IMR-90 (cell line): ENCODE results near the gene PRKCB. TPM values are rescaled to one million over a fixed set of nuclear protein-coding genes. Genes with fewer than 3 reads are reported as not detected.

Experiments used
- ATAC-seq: fragments of 200-7000 bp; cut with Tn5 transposase; 2 replicates; pipeline ENCODE4 v1.9.1; 2020; ENCODE audit warnings: low read depth, mild to moderate bottlenecking, moderate library complexity
- BruUV-seq: library from RNA; stranded (reverse); fragments of 400-500 nt; replicated peaks from 2 replicates; lab custom pipeline; 2021; lab: Mats Ljungman, UMichigan
- CTCF ChIA-PET: fragments of 300-600 bp; formaldehyde crosslinking; extraction: SDS; loops from one replicate; lab custom pipeline; 2021; ENCODE audit warnings: antibody characterized with exemption; lab: Yijun Ruan, JAX
- POLR2A ChIA-PET: fragments of 300-600 bp; sonication (Branson Sonifier 250); formaldehyde crosslinking; loops from one replicate; lab custom pipeline; 2022; ENCODE audit warnings: antibody characterized with exemption; ENCODE audit not compliant: unreplicated experiment; lab: Charles Lee
- DNase-seq: peaks from one replicate; pipeline ENCODE4 v3.0.0; 2013
- H2AFZ ChIP-seq: replicated peaks from 2 replicates; pipeline ENCODE3; 2013; ENCODE audit warnings: low read length, mild to moderate bottlenecking; ENCODE audit not compliant: poor library complexity
- H2AK5ac ChIP-seq: 2 replicates; pipeline ENCODE4 v1.6.1; 2013; ENCODE audit warnings: low read depth, low read length, inconsistent platforms
- H2AK9ac ChIP-seq: replicated peaks from 2 replicates; pipeline ENCODE3; 2013; ENCODE audit warnings: mild to moderate bottlenecking, low read depth, low read length, moderate library complexity; ENCODE audit not compliant: poor library complexity
- H2BK120ac ChIP-seq: 2 replicates; pipeline ENCODE4 v1.6.1; 2013; ENCODE audit warnings: low read depth, low read length, inconsistent platforms
- H2BK15ac ChIP-seq: 3 replicates; pipeline ENCODE4 v1.6.1; 2013; ENCODE audit warnings: low read depth, low read length, inconsistent platforms
- H2BK20ac ChIP-seq: 2 replicates; pipeline ENCODE4 v1.6.1; 2013; ENCODE audit warnings: low read depth, mild to moderate bottlenecking, inconsistent platforms, low read length, moderate library complexity
- H2BK5ac ChIP-seq: 2 replicates; pipeline ENCODE4 v1.6.1; 2013; ENCODE audit warnings: mild to moderate bottlenecking, low read depth, low read length, inconsistent platforms; ENCODE audit not compliant: poor library complexity, severe bottlenecking
- H3K14ac ChIP-seq: replicated peaks from 2 replicates; pipeline ENCODE4 v1.6.1; 2013; ENCODE audit warnings: low read depth, low read length, inconsistent platforms
- H3K18ac ChIP-seq: 2 replicates; pipeline ENCODE4 v1.6.1; 2013; ENCODE audit warnings: low read depth, low read length, control low read depth
- H3K23ac ChIP-seq: 2 replicates; pipeline ENCODE4 v1.6.1; 2013; ENCODE audit warnings: low read depth, low read length, inconsistent platforms
- H3K27ac ChIP-seq: 2 replicates; pipeline ENCODE4 v1.5.1; 2013; ENCODE audit warnings: mild to moderate bottlenecking, control low read depth, low read length; ENCODE audit not compliant: insufficient read depth
- H3K27me3 ChIP-seq: 2 replicates; pipeline ENCODE4 v1.6.1; 2013; ENCODE audit warnings: low read length; ENCODE audit not compliant: control insufficient read depth, insufficient read depth
- H3K36me3 ChIP-seq: 2 replicates; pipeline ENCODE4 v1.6.1; 2013; ENCODE audit warnings: low read length, mixed read lengths; ENCODE audit not compliant: control insufficient read depth, insufficient read depth
- H3K4ac ChIP-seq: 2 replicates; pipeline ENCODE4 v1.6.1; 2013; ENCODE audit warnings: low read depth, low read length, inconsistent platforms
- H3K4me1 ChIP-seq: 2 replicates; pipeline ENCODE4 v1.6.1; 2013; ENCODE audit warnings: low read length, mixed read lengths; ENCODE audit not compliant: control insufficient read depth, insufficient read depth
- H3K4me2 ChIP-seq: 2 replicates; pipeline ENCODE4 v1.6.1; 2013; ENCODE audit warnings: low read depth, mild to moderate bottlenecking, control low read depth, low read length, moderate library complexity
- H3K4me3 ChIP-seq: 2 replicates; pipeline ENCODE4 v1.5.1; 2013; ENCODE audit warnings: low read depth, mild to moderate bottlenecking, control low read depth, low read length, moderate library complexity; ENCODE audit not compliant: insufficient read depth
- H3K56ac ChIP-seq: 2 replicates; pipeline ENCODE4 v1.6.1; 2013; ENCODE audit warnings: low read length, inconsistent platforms; ENCODE audit not compliant: insufficient read depth; ENCODE audit errors: extremely low read depth
- H3K79me1 ChIP-seq, 2 experiments: 2 replicates each; pipeline ENCODE4 v1.6.1; 2013; ENCODE audit warnings: low read length in 2 of 2, inconsistent platforms in 1 of 2, low read depth in 1 of 2
- H3K9ac ChIP-seq: 2 replicates; pipeline ENCODE4 v1.6.1; 2013; ENCODE audit warnings: low read depth, low read length, control low read depth
- H3K9me1 ChIP-seq: 2 replicates; pipeline ENCODE4 v1.6.1; 2013; ENCODE audit warnings: low read length, inconsistent platforms; ENCODE audit not compliant: insufficient read depth
- H3K9me3 ChIP-seq: 2 replicates; pipeline ENCODE4 v1.6.1; 2013; ENCODE audit warnings: low read length; ENCODE audit not compliant: control insufficient read depth, insufficient read depth
- H4K20me1 ChIP-seq: 2 replicates; pipeline ENCODE4 v1.6.1; 2013; ENCODE audit warnings: low read length, inconsistent platforms; ENCODE audit not compliant: insufficient read depth
- H4K5ac ChIP-seq: 2 replicates; pipeline ENCODE4 v1.6.1; 2013; ENCODE audit warnings: mild to moderate bottlenecking, low read depth, low read length, control low read depth
- H4K8ac ChIP-seq, 2 experiments: 2 replicates each; pipeline ENCODE4 v1.6.1; 2013; ENCODE audit warnings: low read depth in 2 of 2, low read length in 2 of 2, control low read depth in 1 of 2, inconsistent platforms in 1 of 2
- H4K91ac ChIP-seq: 2 replicates; pipeline ENCODE4 v1.6.1; 2013; ENCODE audit warnings: low read depth, low read length, inconsistent platforms; ENCODE audit not compliant: insufficient read depth
- CEBPB ChIP-seq: IDR thresholded peaks from 2 replicates; pipeline ENCODE4 v1.6.1; 2012; ENCODE audit warnings: low read depth, low read length, improper control_type of control experiment
- CHD1 ChIP-seq: IDR thresholded peaks from 2 replicates; pipeline ENCODE4 v1.6.1; 2012; ENCODE audit warnings: low read depth, low read length, improper control_type of control experiment
- ELK1 ChIP-seq: fragments of 150-350 bp; IDR thresholded peaks from 2 replicates; pipeline ENCODE4 v1.6.1; 2016; ENCODE audit warnings: low read depth, mild to moderate bottlenecking, low read length, moderate library complexity, borderline replicate concordance
- FOS ChIP-seq: fragments of 150-350 bp; IDR thresholded peaks from 2 replicates; pipeline ENCODE4 v1.6.1; 2016; ENCODE audit warnings: low read depth, low read length
- MAFK ChIP-seq: IDR thresholded peaks from 2 replicates; pipeline ENCODE4 v1.6.1; 2012; ENCODE audit warnings: low read depth, low read length, improper control_type of control experiment
- MAZ ChIP-seq: IDR thresholded peaks from 2 replicates; pipeline ENCODE4 v1.6.1; 2012; ENCODE audit warnings: low read depth, mild to moderate bottlenecking, low read length, improper control_type of control experiment, moderate library complexity, borderline replicate concordance
- NFE2L2 ChIP-seq: fragments of 150-350 bp; IDR thresholded peaks from 2 replicates; pipeline ENCODE4 v1.6.1; 2016; ENCODE audit warnings: low read depth, mild to moderate bottlenecking, low read length
- POLR2A ChIP-seq: IDR thresholded peaks from 2 replicates; pipeline ENCODE4 v1.6.1; 2012; ENCODE audit warnings: mild to moderate bottlenecking, low read depth, low read length
- RAD21 ChIP-seq: IDR thresholded peaks from 2 replicates; pipeline ENCODE4 v1.6.1; 2012; ENCODE audit warnings: low read length, improper control_type of control experiment
- RCOR1 ChIP-seq: IDR thresholded peaks from 2 replicates; pipeline ENCODE4 v1.6.1; 2012; ENCODE audit warnings: mild to moderate bottlenecking, low read length, improper control_type of control experiment; ENCODE audit not compliant: insufficient replicate concordance
- RFX5 ChIP-seq: IDR thresholded peaks from 2 replicates; pipeline ENCODE4 v1.8.0; 2012; ENCODE audit warnings: low read depth, mild to moderate bottlenecking, low read length, moderate library complexity
- SMC3 ChIP-seq: fragments of 150-350 bp; IDR thresholded peaks from 2 replicates; pipeline ENCODE4 v1.6.1; 2016; ENCODE audit warnings: low read depth, mild to moderate bottlenecking, antibody characterized with exemption, low read length, moderate library complexity
- WGBS, 2 experiments: methylation state at CpG; one replicate each; pipeline versions ENCODE4 v1.1.5 to v1.1.7; 2013; ENCODE audit warnings: missing lambda C conversion rate in 2 of 2; ENCODE audit not compliant: insufficient read length in 1 of 2; ENCODE audit errors: extremely low coverage in 2 of 2; 5-methylcytosine and 5-hydroxymethylcytosine counted together
- dilution Hi-C: fragments of 300-500 bp; cut with HindIII; formaldehyde crosslinking; loops from one replicate; pipeline ENCODE4 v1.14.3; 2018; ENCODE audit warnings: low sequenced_read_pairs; ENCODE audit not compliant: unreplicated experiment
- in situ Hi-C: fragments of 300-500 bp; cut with MboI; formaldehyde crosslinking; loops from 3 replicates; pipeline ENCODE4 v1.14.3; 2019; ENCODE audit warnings: low sequenced_read_pairs, inconsistent platforms, mixed read lengths
- intact Hi-C: fragments of 100-400 bp; cut with micrococcal nuclease; formaldehyde crosslinking; loops from 2 replicates; pipeline ENCODE4 v1.10.0; 2022
- polyA plus RNA-seq, 3 experiments: library from polyadenylated mRNA; depleted of rRNA; stranded (reverse); fragments of >200 nt; gene quantifications; 2 replicates each; pipeline ENCODE4 v1.2.3, GENCODE V29; 2012; ENCODE audit warnings: low replicate concordance in 1 of 3
- total RNA-seq: library from RNA; depleted of rRNA; stranded (reverse); fragments of >200 nt; gene quantifications from 2 replicates; pipeline ENCODE4 v1.2.3, GENCODE V29; 2012
- TF ChIP-seq, protein P1 (sequence below): fragments of 150-350 bp; IDR thresholded peaks from 2 replicates; pipeline ENCODE4 v1.6.1; 2017; ENCODE audit warnings: mild to moderate bottlenecking, antibody characterized with exemption, low read length, low read depth

PRKCB gene
- total and polyA plus RNA-seq, 2 of the 4 experiments (the other 2 are of a cell fraction): under 0.01 TPM; not detected in 1

DNA sequence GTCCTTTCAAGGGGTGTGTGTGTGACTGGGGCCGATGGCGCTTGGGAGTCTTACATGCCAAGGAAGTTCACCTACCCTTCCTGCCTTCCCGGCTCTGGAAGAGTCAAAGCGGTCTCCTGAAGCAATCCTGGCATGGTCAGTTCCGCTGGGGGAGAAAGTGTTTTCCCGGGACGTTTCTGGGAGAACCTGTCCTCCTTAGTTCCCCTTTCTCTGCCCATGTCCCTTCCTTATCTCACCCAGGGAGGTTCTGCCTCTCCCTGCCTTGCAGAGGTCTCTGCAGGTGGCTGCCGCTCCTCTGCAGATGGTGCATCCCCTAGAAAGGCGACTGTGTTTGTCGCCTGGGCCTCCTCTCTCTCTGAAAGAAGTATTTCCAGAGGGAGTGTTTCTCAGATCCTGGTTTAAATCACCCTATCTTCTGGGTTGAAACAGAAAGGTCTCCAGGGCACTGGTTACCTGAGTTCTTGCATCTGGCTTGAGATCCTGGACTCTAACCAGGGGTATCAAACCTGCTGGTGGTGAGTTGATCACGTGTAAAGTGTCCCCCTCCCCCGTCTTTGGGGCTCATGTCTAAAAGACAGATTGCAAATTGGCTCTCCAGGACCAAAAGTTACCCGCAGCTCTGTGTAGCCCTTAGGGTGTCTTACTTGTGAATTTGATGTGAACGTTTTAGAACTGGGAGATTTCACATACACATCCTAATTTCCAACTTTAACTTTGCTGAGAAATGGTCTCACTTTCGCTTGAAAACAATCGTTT is 1.9 kb downstream of the PRKCB start (continued):
- TF ChIP-seq MAFK: no peak

GRCh38 chr16:23838485-23839142 is 2.8 kb downstream of the PRKCB start:
- intact Hi-C loops (loop anchor here (5.0 kb wide), 1 partner anchor 69 kb away; no protein-coding TSS in a partner anchor), in situ Hi-C loops (no loop called here), dilution Hi-C loops (no loop called here)
- no peaks in the 10 kb centered on the region for H3K79me1 ChIP-seq
- no peak overlapping the region for H3K23ac ChIP-seq
- no peak overlapping the region for H4K91ac ChIP-seq
- no peak overlapping the region for H2AFZ ChIP-seq
- CTCF ChIA-PET: no interaction called here
- H3K27me3 ChIP-seq: peaks cover 19% of the 10 kb centered on the region
- no peak overlapping the region for H4K8ac ChIP-seq
- no peaks in the 10 kb centered on the region for H3K9me3 ChIP-seq
- DNase-seq (no peak), ATAC-seq (no peak)
- H3K9ac ChIP-seq: no peak overlapping the region
- no peak overlapping the region for H2BK5ac ChIP-seq
- H3K4me2 ChIP-seq: no peak overlapping the region
- H2AK5ac ChIP-seq: no peak overlapping the region
- H3K4me1 ChIP-seq: no peaks in the 10 kb centered on the region
- no peak overlapping the region for H3K18ac ChIP-seq
- POLR2A ChIA-PET: no interaction called here
- H2AK9ac ChIP-seq: no peak overlapping the region
- 40% methylated on average over 2 of the region's 9 CpGs; no CpG with 5 or more reads in 1 of the 2 experiments for WGBS, 2 experiments
- H2BK20ac ChIP-seq: no peak overlapping the region
- H3K4ac ChIP-seq: no peak overlapping the region
- no TSS peak for BruUV-seq
- no peaks in the 10 kb centered on the region for H3K9me1 ChIP-seq
- H4K5ac ChIP-seq: no peak overlapping the region
- no peak overlapping the region for H2BK120ac ChIP-seq
- no peaks in the 10 kb centered on the region for H4K20me1 ChIP-seq
- no peak overlapping the region for H3K14ac ChIP-seq
- H3K27ac ChIP-seq: no peak overlapping the region
- H3K36me3 ChIP-seq: no peaks in the 10 kb centered on the region
- H2BK15ac ChIP-seq: no peak overlapping the region
- H3K56ac ChIP-seq: no peak overlapping the region
- no peak overlapping the region for H3K4me3 ChIP-seq
- no peak for TF ChIP-seq NFE2L2
- no peak for TF ChIP-seq MAFK
- no peak for TF ChIP-seq POLR2A
- TF ChIP-seq ELK1: no peak
- TF ChIP-seq CEBPB: no peak
- no peak for TF ChIP-seq RAD21
- TF ChIP-seq RCOR1: no peak
- TF ChIP-seq, protein P1, sequence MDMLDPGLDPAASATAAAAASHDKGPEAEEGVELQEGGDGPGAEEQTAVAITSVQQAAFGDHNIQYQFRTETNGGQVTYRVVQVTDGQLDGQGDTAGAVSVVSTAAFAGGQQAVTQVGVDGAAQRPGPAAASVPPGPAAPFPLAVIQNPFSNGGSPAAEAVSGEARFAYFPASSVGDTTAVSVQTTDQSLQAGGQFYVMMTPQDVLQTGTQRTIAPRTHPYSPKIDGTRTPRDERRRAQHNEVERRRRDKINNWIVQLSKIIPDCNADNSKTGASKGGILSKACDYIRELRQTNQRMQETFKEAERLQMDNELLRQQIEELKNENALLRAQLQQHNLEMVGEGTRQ: no peak
- no peak for TF ChIP-seq CHD1
- TF ChIP-seq MAZ: no peak
- no peak for TF ChIP-seq RFX5
- no peak for TF ChIP-seq SMC3
- TF ChIP-seq FOS: no peak
